Ishikawa (cell line): ENCODE data around the gene ITIH5.

Experiments used
- CEBPB ChIP-seq: IDR thresholded peaks from 2 replicates; pipeline ENCODE4 v1.6.1; 2012
- CREB1 ChIP-seq: IDR thresholded peaks from 2 replicates; pipeline ENCODE4 v1.6.1; 2012; ENCODE audit warnings: low read depth
- EGR1 ChIP-seq: IDR thresholded peaks from 2 replicates; pipeline ENCODE4 v1.6.1; 2012
- EP300 ChIP-seq: IDR thresholded peaks from 2 replicates; pipeline ENCODE4 v1.6.1; 2012; ENCODE audit warnings: borderline replicate concordance
- FOXM1 ChIP-seq: IDR thresholded peaks from 2 replicates; pipeline ENCODE4 v1.6.1; 2012; ENCODE audit warnings: low read depth, borderline replicate concordance
- MAX ChIP-seq: IDR thresholded peaks from 2 replicates; pipeline ENCODE4 v1.6.1; 2012
- NFIC ChIP-seq: IDR thresholded peaks from 2 replicates; pipeline ENCODE4 v1.6.1; 2012
- RAD21 ChIP-seq: IDR thresholded peaks from 2 replicates; pipeline ENCODE4 v1.6.1; 2012; ENCODE audit warnings: low read depth
- REST ChIP-seq: IDR thresholded peaks from 2 replicates; pipeline ENCODE4 v1.6.1; 2012; ENCODE audit warnings: low read depth, mild to moderate bottlenecking
- TAF1 ChIP-seq: IDR thresholded peaks from 2 replicates; pipeline ENCODE4 v1.6.1; 2012; ENCODE audit warnings: low read depth, mild to moderate bottlenecking
- TCF12 ChIP-seq: IDR thresholded peaks from 2 replicates; pipeline ENCODE4 v1.6.1; 2012; ENCODE audit warnings: low read depth
- TEAD4 ChIP-seq: IDR thresholded peaks from 2 replicates; pipeline ENCODE4 v1.6.1; 2012
- USF1 ChIP-seq: IDR thresholded peaks from 2 replicates; pipeline ENCODE4 v1.6.1; 2012
- YY1 ChIP-seq: IDR thresholded peaks from 2 replicates; pipeline ENCODE4 v1.6.1; 2012; ENCODE audit warnings: low read depth
- ZBTB7A ChIP-seq: IDR thresholded peaks from 2 replicates; pipeline ENCODE4 v1.6.1; 2012; ENCODE audit warnings: low read depth

The ITIH5 gene

GRCh38 chr10:7611909-7612308, 54.9 kb downstream of the ITIH5 start:
- no peak for TF ChIP-seq MAX

GRCh38 chr10:7610651-7611389, 55.9 kb downstream of the ITIH5 start:
- TF ChIP-seq MAX (no peak), ZBTB7A (no peak)

- TF ChIP-seq RAD21 (no peak), CEBPB (no peak), CREB1 (no peak), TCF12 (no peak)
Measured at GRCh38 chr10:7610026-7610425, 56.7 kb downstream of the ITIH5 start.

GRCh38 chr10:7609556-7609955, 57.2 kb downstream of the ITIH5 start:
- TF ChIP-seq ZBTB7A (no peak), REST (no peak), MAX (no peak), EGR1 (no peak), FOXM1 (no peak), CEBPB (no peak), YY1 (no peak)

- no peak for TF ChIP-seq TAF1
- no peak for TF ChIP-seq USF1
- TF ChIP-seq TCF12, result no peak
- TF ChIP-seq YY1, result no peak
- no peak for TF ChIP-seq FOXM1
- TF ChIP-seq CREB1, result no peak
- TF ChIP-seq ZBTB7A, result no peak
Measured at GRCh38 chr10:7608001-7608400, 58.8 kb downstream of the ITIH5 start.

GRCh38 chr10:7606951-7607404, 59.8 kb downstream of the ITIH5 start:
- TF ChIP-seq TEAD4 (no peak), CEBPB (no peak), ZBTB7A (no peak), USF1 (no peak), EGR1 (no peak)

- TF ChIP-seq TCF12, result no peak
- TF ChIP-seq EP300, result no peak
- no peak for TF ChIP-seq CREB1
- TF ChIP-seq MAX, result no peak
- no peak for TF ChIP-seq EGR1
- TF ChIP-seq USF1, result no peak
- no peak for TF ChIP-seq NFIC
- TF ChIP-seq TAF1, result no peak
- TF ChIP-seq RAD21, result no peak
- TF ChIP-seq CEBPB, result no peak
- TF ChIP-seq ZBTB7A, result no peak
- no peak for TF ChIP-seq TEAD4
- TF ChIP-seq YY1, result no peak
- TF ChIP-seq FOXM1, result no peak
- TF ChIP-seq REST, result no peak
Measured at GRCh38 chr10:7605565-7606295, 61.0 kb downstream of the ITIH5 start.
